GM23248 (cell line): Measurements from ENCODE around the gene NBEAL2. TPM values are rescaled to one million over a fixed set of nuclear protein-coding genes. Genes with fewer than 3 reads are reported as not detected.
A peak's percentile ranks its signal among the peaks of the same experiment; 100 is the strongest.

Experiments
- DNase-seq: peaks from one replicate; pipeline ENCODE4 v3.0.0-alpha.2; 2015
- H2AFZ ChIP-seq: fragments of 200-600 bp; sonication (generic); 2 replicates; pipeline ENCODE4 v1.6.1; 2016; ENCODE audit warnings: antibody characterized with exemption
- H3F3A ChIP-seq: fragments of 200-600 bp; sonication (generic); 2 replicates; pipeline ENCODE4 v1.6.1; 2016; ENCODE audit warnings: mild to moderate bottlenecking, antibody characterized with exemption, mixed run types; ENCODE audit not compliant: insufficient read depth
- H3K27ac ChIP-seq: fragments of 200-600 bp; sonication (generic); 2 replicates; pipeline ENCODE4 v1.5.1; 2016; ENCODE audit warnings: mild to moderate bottlenecking
- H3K27me3 ChIP-seq: fragments of 200-600 bp; sonication (generic); replicated peaks from 2 replicates; pipeline ENCODE4 v1.6.1; 2016; ENCODE audit warnings: mild to moderate bottlenecking; ENCODE audit not compliant: insufficient read depth
- H3K36me3 ChIP-seq: fragments of 200-600 bp; sonication (generic); 2 replicates; pipeline ENCODE4 v1.6.1; 2016; ENCODE audit warnings: low read depth, mild to moderate bottlenecking
- H3K4me1 ChIP-seq: fragments of 200-600 bp; sonication (generic); 2 replicates; pipeline ENCODE4 v1.6.1; 2016; ENCODE audit warnings: mild to moderate bottlenecking; ENCODE audit not compliant: insufficient read depth
- H3K4me2 ChIP-seq: fragments of 200-600 bp; sonication (generic); one replicate; pipeline ENCODE4 v1.6.1; 2016; ENCODE audit warnings: mild to moderate bottlenecking; ENCODE audit not compliant: unreplicated experiment
- H3K4me3 ChIP-seq: fragments of 200-600 bp; sonication (generic); 2 replicates; pipeline ENCODE4 v1.5.1; 2016; ENCODE audit warnings: mild to moderate bottlenecking
- H3K79me2 ChIP-seq: fragments of 200-600 bp; sonication (generic); 2 replicates; pipeline ENCODE4 v1.6.1; 2016; ENCODE audit warnings: mild to moderate bottlenecking; ENCODE audit not compliant: insufficient read depth
- H3K9ac ChIP-seq: fragments of 200-600 bp; sonication (generic); 2 replicates; pipeline ENCODE4 v1.6.1; 2016; ENCODE audit warnings: mild to moderate bottlenecking
- H3K9me2 ChIP-seq: fragments of 200-600 bp; sonication (generic); 2 replicates; pipeline ENCODE4 v1.6.1; 2016; ENCODE audit warnings: mixed run types, mild to moderate bottlenecking, moderate library complexity; ENCODE audit not compliant: insufficient read depth
- H3K9me3 ChIP-seq: fragments of 200-600 bp; sonication (generic); one replicate; pipeline ENCODE4 v1.6.1; 2017; ENCODE audit warnings: low read depth
- H4K20me1 ChIP-seq: fragments of 200-600 bp; sonication (generic); 2 replicates; pipeline ENCODE4 v1.6.0; 2016; ENCODE audit not compliant: insufficient read depth
- EZH2 ChIP-seq: fragments of 200-600 bp; sonication (generic); IDR thresholded peaks from 2 replicates; pipeline ENCODE4 v1.6.1; 2018; ENCODE audit warnings: antibody characterized with exemption, mild to moderate bottlenecking; ENCODE audit not compliant: insufficient read depth, poor library complexity, severe bottlenecking
- EZH2phosphoT487 ChIP-seq: fragments of 200-600 bp; sonication (generic); IDR thresholded peaks from 2 replicates; pipeline ENCODE4 v1.6.1; 2018; ENCODE audit warnings: antibody characterized with exemption, moderate library complexity, mild to moderate bottlenecking, low read depth; ENCODE audit not compliant: insufficient read depth
- WGBS, 2 experiments: methylation state at CpG; one replicate each; pipeline ENCODE4 v1.1.6; 2015 to 2017; ENCODE audit warnings: low lambda C conversion rate in 2 of 2, low coverage in 1 of 2; ENCODE audit errors: missing lambda C conversion rate in 2 of 2; 5-methylcytosine and 5-hydroxymethylcytosine counted together
- in situ Hi-C: fragments of 300-500 bp; cut with MboI; formaldehyde crosslinking; loops from 2 replicates; pipeline ENCODE4 v1.15.0; 2020
- polyA plus RNA-seq: library from polyadenylated mRNA; unstranded; fragments of >200 nt; fragmentation: Nextera tagmentation; extraction: Ambion mirVana; gene quantifications from 2 replicates; pipeline ENCODE4 v1.2.1, GENCODE V29; 2016
- total RNA-seq: library from RNA; depleted of rRNA; stranded (reverse); fragments of >200 nt; shearing (Covaris generic); gene quantifications from 2 replicates; pipeline ENCODE4 v1.2.3, GENCODE V29; 2014

The NBEAL2 gene
- total and polyA plus RNA-seq, 2 experiments from 2014 or later: 0.94 to 2.8 TPM

GRCh38 chr3:46947546-46947901, 31.9 kb upstream of the NBEAL2 start:
- 75% methylated on average over 4 of the region's 4 CpGs for WGBS, 2 experiments
- Histone ChIP-seq H3K4me2 (no peak overlapping the region), H3K4me3 (no peak overlapping the region), H3K9ac (no peak overlapping the region), H4K20me1 (peaks cover 15% of the 10 kb centered on the region; the same call in 1 of the 2 replicates), H3K36me3 (no peaks in the 10 kb centered on the region), H3K9me3 (no peaks in the 10 kb centered on the region), H3F3A (no peaks in the 10 kb centered on the region), H3K27me3 (no peaks in the 10 kb centered on the region), H3K79me2 (peaks cover 99% of the 10 kb centered on the region), H3K27ac (no peak overlapping the region), H3K9me2 (no peaks in the 10 kb centered on the region), H2AFZ (no peak overlapping the region), H3K4me1 (peaks cover 13% of the 10 kb centered on the region)
- no peak for DNase-seq
- TF ChIP-seq EZH2phosphoT487: no peak
- TF ChIP-seq EZH2: no peak
- in situ Hi-C loops: no loop called here

GRCh38 chr3:46947981-46948791, 31.3 kb upstream of the NBEAL2 start:
- Histone ChIP-seq H4K20me1 (peaks cover 16% of the 10 kb centered on the region; the same call in 1 of the 2 replicates), H3K79me2 (peaks cover 99% of the 10 kb centered on the region), H3K9ac (no peak overlapping the region), H3K4me2 (no peak overlapping the region), H3F3A (no peaks in the 10 kb centered on the region), H3K4me3 (no peak overlapping the region), H3K9me2 (no peaks in the 10 kb centered on the region), H2AFZ (no peak overlapping the region), H3K36me3 (no peaks in the 10 kb centered on the region), H3K27ac (no peak overlapping the region), H3K27me3 (no peaks in the 10 kb centered on the region), H3K9me3 (no peaks in the 10 kb centered on the region), H3K4me1 (peaks cover 13% of the 10 kb centered on the region)
- DNase-seq: peak; percentile 28
- in situ Hi-C loops: no loop called here
- 79 to 82% methylated on average over 19 of the region's 19 CpGs for WGBS, 2 experiments
- TF ChIP-seq EZH2phosphoT487: no peak
- TF ChIP-seq EZH2: no peak

DNA sequence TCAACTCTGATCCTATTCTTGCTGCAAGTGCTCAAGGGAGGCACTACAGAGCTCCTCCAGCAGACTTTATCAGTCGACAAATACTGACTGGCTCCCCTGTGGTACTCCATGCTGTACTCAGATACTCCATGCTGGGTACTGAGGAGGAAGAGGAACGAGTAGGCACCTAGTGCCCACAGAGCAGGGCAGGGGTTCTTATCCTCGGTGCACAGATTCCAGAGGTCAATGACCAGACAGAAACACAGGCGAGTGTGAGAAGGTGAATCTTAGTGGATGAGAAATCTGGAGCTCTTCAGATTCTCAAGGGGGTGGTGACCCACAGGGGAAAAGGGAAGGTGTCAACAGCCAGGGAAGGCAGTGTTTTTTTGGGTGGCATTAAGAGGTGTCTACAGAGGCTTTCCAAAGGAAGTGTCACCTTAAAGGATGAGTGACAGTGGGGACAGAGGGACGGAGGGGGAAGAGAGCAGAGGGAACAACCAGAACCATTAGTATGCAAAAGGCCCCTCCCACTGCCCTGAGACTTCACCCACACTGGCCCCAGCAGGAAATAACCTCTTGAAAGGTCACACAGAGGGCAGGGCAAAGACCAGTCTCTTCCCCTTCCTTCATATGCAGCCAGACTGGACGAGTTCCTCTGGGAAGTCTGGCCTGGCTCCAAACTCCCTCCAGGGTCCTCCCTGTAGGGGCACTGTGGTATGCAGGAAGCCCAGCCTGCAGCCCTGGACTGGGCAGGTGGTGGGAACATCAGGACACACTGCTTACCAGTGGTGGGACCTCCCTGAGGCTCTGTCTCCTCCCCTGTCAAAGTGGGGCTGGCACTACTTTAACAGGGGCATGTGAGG, 30.4 kb upstream of the NBEAL2 start:
- Histone ChIP-seq H2AFZ (no peak overlapping the region), H4K20me1 (peaks cover 16% of the 10 kb centered on the region; the same call in 1 of the 2 replicates), H3K36me3 (no peaks in the 10 kb centered on the region), H3K4me1 (peaks cover 13% of the 10 kb centered on the region), H3K9me3 (no peaks in the 10 kb centered on the region), H3K4me2 (no peak overlapping the region), H3K27me3 (no peaks in the 10 kb centered on the region), H3K27ac (no peak overlapping the region), H3F3A (no peaks in the 10 kb centered on the region), H3K79me2 (peaks cover 99% of the 10 kb centered on the region), H3K9me2 (no peaks in the 10 kb centered on the region), H3K4me3 (no peak overlapping the region), H3K9ac (no peak overlapping the region)
- in situ Hi-C loops: no loop called here
- DNase-seq: no peak
- WGBS, 2 experiments: 79 to 85% methylated on average over 6 of the region's 6 CpGs
- no peak for TF ChIP-seq EZH2

- Histone ChIP-seq H3K79me2 (peaks cover 99% of the 10 kb centered on the region), H3F3A (no peaks in the 10 kb centered on the region), H3K9ac (no peak overlapping the region), H2AFZ (no peak overlapping the region), H3K9me2 (no peaks in the 10 kb centered on the region), H3K27ac (no peak overlapping the region), H3K4me3 (no peak overlapping the region), H3K27me3 (no peaks in the 10 kb centered on the region), H3K4me2 (no peak overlapping the region), H3K4me1 (peaks cover 13% of the 10 kb centered on the region), H3K9me3 (no peaks in the 10 kb centered on the region), H3K36me3 (no peaks in the 10 kb centered on the region), H4K20me1 (peaks cover 16% of the 10 kb centered on the region; the same call in 1 of the 2 replicates)
- no peak for TF ChIP-seq EZH2
- TF ChIP-seq EZH2phosphoT487: no peak
- 84 to 100% methylated on average over 2 of the region's 2 CpGs for WGBS, 2 experiments
- in situ Hi-C loops: no loop called here
- no peak for DNase-seq
These were observed 29.3 kb upstream of the NBEAL2 start for GRCh38 chr3:46950177-46950576.
